ENCODE results near the gene JAKMIP2.

JAKMIP2 gene

DNA sequence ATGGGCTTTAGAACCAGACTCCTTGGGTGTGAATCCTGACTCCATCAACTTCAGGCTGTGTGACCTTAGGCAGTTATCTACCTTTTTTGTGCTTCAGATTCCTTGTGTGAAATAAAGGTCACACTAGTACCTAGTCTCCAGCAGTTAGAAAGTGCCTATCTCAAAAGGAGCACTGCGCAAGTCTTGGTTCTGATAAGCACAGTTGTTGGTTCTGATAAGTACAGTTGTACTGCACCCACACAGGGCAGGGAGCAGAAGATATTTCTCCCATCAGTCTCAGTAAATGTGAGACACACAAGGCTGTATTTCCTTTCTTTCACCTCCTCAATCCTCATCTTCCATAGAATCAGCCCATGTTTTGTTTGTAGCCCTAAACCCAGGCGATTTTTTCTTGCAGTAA, 156.1 kb downstream of the JAKMIP2 start:
- no peak for ATAC-seq
- TF ChIP-seq ISL1 (CRISPR knock-in tag; IDR thresholded peaks at IDR 0.05), result no peak
- TF ChIP-seq, protein P1, sequence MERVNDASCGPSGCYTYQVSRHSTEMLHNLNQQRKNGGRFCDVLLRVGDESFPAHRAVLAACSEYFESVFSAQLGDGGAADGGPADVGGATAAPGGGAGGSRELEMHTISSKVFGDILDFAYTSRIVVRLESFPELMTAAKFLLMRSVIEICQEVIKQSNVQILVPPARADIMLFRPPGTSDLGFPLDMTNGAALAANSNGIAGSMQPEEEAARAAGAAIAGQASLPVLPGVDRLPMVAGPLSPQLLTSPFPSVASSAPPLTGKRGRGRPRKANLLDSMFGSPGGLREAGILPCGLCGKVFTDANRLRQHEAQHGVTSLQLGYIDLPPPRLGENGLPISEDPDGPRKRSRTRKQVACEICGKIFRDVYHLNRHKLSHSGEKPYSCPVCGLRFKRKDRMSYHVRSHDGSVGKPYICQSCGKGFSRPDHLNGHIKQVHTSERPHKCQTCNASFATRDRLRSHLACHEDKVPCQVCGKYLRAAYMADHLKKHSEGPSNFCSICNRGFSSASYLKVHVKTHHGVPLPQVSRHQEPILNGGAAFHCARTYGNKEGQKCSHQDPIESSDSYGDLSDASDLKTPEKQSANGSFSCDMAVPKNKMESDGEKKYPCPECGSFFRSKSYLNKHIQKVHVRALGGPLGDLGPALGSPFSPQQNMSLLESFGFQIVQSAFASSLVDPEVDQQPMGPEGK (CRISPR knock-in tag; IDR thresholded peaks at IDR 0.05; ENCODE audit: borderline replicate concordance), result no peak
- TF ChIP-seq ZNF8 (CRISPR knock-in tag; IDR thresholded peaks at IDR 0.05), result no peak
- TF ChIP-seq ZC3H10 (CRISPR knock-in tag; IDR thresholded peaks at IDR 0.05), result no peak
- TF ChIP-seq OSR1 (CRISPR knock-in tag; IDR thresholded peaks at IDR 0.05), result no peak

DNA sequence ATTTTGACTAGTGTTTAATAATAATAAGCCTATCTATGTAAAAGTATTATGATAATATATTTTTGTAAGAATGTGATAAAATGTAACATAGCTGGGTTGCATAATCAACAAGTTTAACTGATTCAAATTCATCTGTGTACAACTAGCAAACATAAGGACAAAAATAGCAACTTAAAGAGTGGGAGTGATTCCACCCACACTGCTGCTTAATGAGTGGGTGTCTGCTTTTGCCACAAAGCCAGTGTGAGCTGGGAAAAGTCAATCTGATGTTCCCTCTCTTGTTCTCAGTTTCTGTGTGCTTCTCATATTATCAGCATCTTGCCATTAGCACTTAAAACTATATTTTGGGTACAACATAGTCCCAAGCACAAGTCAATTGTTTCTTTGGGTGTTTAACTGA, 161.5 kb downstream of the JAKMIP2 start:
- no peak for TF ChIP-seq OSR1 (CRISPR knock-in tag; IDR thresholded peaks at IDR 0.05)
- no peak for TF ChIP-seq CSDC2 (CRISPR knock-in tag; IDR thresholded peaks at IDR 0.05)
- TF ChIP-seq, protein P2, sequence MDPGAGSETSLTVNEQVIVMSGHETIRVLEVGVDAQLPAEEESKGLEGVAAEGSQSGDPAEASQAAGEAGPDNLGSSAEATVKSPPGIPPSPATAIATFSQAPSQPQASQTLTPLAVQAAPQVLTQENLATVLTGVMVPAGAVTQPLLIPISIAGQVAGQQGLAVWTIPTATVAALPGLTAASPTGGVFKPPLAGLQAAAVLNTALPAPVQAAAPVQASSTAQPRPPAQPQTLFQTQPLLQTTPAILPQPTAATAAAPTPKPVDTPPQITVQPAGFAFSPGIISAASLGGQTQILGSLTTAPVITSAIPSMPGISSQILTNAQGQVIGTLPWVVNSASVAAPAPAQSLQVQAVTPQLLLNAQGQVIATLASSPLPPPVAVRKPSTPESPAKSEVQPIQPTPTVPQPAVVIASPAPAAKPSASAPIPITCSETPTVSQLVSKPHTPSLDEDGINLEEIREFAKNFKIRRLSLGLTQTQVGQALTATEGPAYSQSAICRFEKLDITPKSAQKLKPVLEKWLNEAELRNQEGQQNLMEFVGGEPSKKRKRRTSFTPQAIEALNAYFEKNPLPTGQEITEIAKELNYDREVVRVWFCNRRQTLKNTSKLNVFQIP (CRISPR knock-in tag; IDR thresholded peaks at IDR 0.05; ENCODE audit: borderline replicate concordance, low read depth), result no peak
- TF ChIP-seq ZFP3 (CRISPR knock-in tag; IDR thresholded peaks at IDR 0.05), result no peak
- TF ChIP-seq SNAI2 (CRISPR knock-in tag; IDR thresholded peaks at IDR 0.05), result no peak
- no peak for TF ChIP-seq ISL1 (CRISPR knock-in tag; IDR thresholded peaks at IDR 0.05)
- TF ChIP-seq, protein P3, sequence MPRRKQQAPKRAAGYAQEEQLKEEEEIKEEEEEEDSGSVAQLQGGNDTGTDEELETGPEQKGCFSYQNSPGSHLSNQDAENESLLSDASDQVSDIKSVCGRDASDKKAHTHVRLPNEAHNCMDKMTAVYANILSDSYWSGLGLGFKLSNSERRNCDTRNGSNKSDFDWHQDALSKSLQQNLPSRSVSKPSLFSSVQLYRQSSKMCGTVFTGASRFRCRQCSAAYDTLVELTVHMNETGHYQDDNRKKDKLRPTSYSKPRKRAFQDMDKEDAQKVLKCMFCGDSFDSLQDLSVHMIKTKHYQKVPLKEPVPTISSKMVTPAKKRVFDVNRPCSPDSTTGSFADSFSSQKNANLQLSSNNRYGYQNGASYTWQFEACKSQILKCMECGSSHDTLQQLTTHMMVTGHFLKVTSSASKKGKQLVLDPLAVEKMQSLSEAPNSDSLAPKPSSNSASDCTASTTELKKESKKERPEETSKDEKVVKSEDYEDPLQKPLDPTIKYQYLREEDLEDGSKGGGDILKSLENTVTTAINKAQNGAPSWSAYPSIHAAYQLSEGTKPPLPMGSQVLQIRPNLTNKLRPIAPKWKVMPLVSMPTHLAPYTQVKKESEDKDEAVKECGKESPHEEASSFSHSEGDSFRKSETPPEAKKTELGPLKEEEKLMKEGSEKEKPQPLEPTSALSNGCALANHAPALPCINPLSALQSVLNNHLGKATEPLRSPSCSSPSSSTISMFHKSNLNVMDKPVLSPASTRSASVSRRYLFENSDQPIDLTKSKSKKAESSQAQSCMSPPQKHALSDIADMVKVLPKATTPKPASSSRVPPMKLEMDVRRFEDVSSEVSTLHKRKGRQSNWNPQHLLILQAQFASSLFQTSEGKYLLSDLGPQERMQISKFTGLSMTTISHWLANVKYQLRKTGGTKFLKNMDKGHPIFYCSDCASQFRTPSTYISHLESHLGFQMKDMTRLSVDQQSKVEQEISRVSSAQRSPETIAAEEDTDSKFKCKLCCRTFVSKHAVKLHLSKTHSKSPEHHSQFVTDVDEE (CRISPR knock-in tag; IDR thresholded peaks at IDR 0.05), result no peak
- TF ChIP-seq GLIS3 (CRISPR knock-in tag; IDR thresholded peaks at IDR 0.05), result no peak
- no peak for ATAC-seq

DNA sequence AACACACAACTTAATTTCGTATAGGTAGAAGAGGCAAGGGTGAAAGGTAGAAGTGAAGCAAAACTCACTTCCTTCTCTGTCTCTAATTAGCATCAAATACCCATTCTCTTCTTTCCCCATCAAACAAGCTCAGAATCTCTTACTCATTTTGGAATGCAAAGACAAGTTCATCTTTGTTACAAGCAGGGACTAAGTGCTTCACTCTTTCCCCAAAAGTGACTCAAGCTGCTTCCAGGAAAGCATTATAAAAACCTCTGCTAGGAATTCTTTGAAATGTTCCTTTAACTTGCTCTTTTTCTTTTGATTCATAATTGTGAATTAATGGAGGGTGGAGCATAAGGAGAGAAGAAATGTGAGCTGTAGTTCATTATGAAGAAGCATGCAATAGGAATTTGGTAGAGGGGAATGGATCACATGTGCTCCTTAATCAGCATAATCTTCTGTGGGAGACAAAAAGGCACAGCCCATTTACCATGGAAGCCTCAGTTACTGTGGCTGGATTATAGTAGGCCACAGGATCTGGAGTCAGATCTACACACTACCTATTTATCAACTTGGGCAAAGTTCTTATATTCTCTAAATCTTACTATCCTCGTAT, 163.1 kb downstream of the JAKMIP2 start:
- TF ChIP-seq ESRRG (CRISPR knock-in tag; IDR thresholded peaks at IDR 0.05) (no peak), ZNF8 (CRISPR knock-in tag; IDR thresholded peaks at IDR 0.05) (no peak), ARNTL (CRISPR knock-in tag; IDR thresholded peaks at IDR 0.05; ENCODE audit: borderline replicate concordance, low read depth) (no peak), ISL1 (CRISPR knock-in tag; IDR thresholded peaks at IDR 0.05) (no peak), PPARA (CRISPR knock-in tag; IDR thresholded peaks at IDR 0.05; ENCODE audit: borderline replicate concordance) (no peak), OSR1 (CRISPR knock-in tag; IDR thresholded peaks at IDR 0.05) (no peak), TCF4 (CRISPR knock-in tag; IDR thresholded peaks at IDR 0.05; ENCODE audit: borderline replicate concordance) (no peak), ZFP30 (CRISPR knock-in tag; IDR thresholded peaks at IDR 0.05) (no peak), ZFP3 (CRISPR knock-in tag; IDR thresholded peaks at IDR 0.05) (no peak), SNAI2 (CRISPR knock-in tag; IDR thresholded peaks at IDR 0.05) (no peak), ZNF565 (CRISPR knock-in tag; conservative IDR thresholded peaks at IDR 0.05; ENCODE audit: low read depth) (no peak), ZNF70 (CRISPR knock-in tag; IDR thresholded peaks at IDR 0.05) (no peak), RARB (CRISPR knock-in tag; IDR thresholded peaks at IDR 0.05) (no peak)
- TF ChIP-seq, protein P4, sequence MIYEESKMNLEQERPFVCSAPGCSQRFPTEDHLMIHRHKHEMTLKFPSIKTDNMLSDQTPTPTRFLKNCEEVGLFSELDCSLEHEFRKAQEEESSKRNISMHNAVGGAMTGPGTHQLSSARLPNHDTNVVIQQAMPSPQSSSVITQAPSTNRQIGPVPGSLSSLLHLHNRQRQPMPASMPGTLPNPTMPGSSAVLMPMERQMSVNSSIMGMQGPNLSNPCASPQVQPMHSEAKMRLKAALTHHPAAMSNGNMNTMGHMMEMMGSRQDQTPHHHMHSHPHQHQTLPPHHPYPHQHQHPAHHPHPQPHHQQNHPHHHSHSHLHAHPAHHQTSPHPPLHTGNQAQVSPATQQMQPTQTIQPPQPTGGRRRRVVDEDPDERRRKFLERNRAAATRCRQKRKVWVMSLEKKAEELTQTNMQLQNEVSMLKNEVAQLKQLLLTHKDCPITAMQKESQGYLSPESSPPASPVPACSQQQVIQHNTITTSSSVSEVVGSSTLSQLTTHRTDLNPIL (CRISPR knock-in tag; IDR thresholded peaks at IDR 0.05; ENCODE audit: low read depth), result no peak
- TF ChIP-seq, protein P5, sequence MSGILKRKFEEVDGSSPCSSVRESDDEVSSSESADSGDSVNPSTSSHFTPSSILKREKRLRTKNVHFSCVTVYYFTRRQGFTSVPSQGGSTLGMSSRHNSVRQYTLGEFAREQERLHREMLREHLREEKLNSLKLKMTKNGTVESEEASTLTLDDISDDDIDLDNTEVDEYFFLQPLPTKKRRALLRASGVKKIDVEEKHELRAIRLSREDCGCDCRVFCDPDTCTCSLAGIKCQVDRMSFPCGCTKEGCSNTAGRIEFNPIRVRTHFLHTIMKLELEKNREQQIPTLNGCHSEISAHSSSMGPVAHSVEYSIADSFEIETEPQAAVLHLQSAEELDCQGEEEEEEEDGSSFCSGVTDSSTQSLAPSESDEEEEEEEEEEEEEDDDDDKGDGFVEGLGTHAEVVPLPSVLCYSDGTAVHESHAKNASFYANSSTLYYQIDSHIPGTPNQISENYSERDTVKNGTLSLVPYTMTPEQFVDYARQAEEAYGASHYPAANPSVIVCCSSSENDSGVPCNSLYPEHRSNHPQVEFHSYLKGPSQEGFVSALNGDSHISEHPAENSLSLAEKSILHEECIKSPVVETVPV (CRISPR knock-in tag; IDR thresholded peaks at IDR 0.05), result no peak
- TF ChIP-seq, protein P3 (CRISPR knock-in tag; IDR thresholded peaks at IDR 0.05), result no peak
- TF ChIP-seq, protein P1 (CRISPR knock-in tag; IDR thresholded peaks at IDR 0.05; ENCODE audit: borderline replicate concordance), result no peak
- no peak for ATAC-seq

Measured in SK-N-SH treated with all-trans-retinoic acid at 6 μM for 48 hours (cell line).